Measurements from ENCODE around the gene C1QTNF9. TPM values are rescaled to one million over a fixed set of nuclear protein-coding genes. Genes with fewer than 3 reads are reported as not detected.

Gene C1QTNF9
- total RNA-seq, 2 experiments from 2014 or later, result not detected

DNA sequence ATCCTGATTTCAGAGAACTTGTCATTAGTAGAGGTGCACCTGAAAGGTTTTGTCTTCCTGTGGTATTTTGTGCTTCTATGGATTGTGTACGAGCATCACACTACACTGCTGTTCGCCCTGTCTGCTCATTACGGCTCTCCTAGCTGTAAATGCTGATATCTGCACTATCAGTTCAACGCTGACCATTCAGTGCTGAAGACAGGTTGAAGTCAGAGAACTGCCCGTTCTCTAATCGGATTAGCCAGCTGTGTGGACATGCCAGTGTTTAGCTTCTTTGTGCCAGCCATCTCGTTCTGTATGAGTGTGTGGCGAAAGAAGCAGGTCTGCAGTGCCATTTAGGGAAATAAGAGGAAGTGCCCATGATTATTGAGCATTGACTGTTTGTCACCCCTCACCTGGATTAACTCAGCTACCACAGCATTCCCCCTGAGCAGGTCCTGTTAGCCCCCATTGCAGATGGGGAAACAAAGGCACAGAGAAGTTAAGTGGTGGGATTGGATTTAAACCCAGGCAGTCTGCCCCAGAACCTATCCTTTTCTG lies 21.6 kb upstream of the C1QTNF9 start:
- Mint-ChIP-seq H3K27ac (no peak overlapping the region), H3K9me3 (no peaks in the 10 kb centered on the region), H3K36me3 (peaks cover 39% of the 10 kb centered on the region), H3K4me1 (peaks cover 4% of the 10 kb centered on the region), H3K4me3 (no peak overlapping the region), H3K27me3 (no peaks in the 10 kb centered on the region)
- DNase-seq (no peak), ATAC-seq (ENCODE audit: low read depth) (no peak)
- POLR2A ChIA-PET, result no interaction called here

DNA sequence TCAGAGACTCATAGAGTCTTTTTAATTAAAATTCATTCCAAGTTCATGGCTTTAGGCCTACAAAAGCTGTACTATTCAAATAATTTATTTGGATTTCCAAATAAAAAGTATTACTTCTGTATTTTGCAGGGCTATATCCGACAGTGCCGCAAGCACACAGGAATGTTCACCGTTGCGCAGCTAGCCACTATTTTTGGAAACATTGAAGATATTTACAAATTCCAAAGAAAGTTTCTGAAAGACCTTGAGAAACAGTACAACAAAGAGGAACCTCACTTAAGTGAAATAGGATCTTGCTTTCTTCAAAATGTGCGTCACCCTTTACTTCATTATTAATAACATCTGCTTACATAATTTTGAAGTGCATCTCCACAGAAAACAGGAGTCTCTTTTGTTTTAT lies 20.5 kb upstream of the C1QTNF9 start:
- no peak overlapping the region for H3K27ac Mint-ChIP-seq
- no peak for ATAC-seq (ENCODE audit: low read depth)
- no peak for DNase-seq
- H3K4me1 Mint-ChIP-seq, result peaks cover 1% of the 10 kb centered on the region
- H3K4me3 Mint-ChIP-seq, result no peak overlapping the region
- peaks cover 37% of the 10 kb centered on the region for H3K36me3 Mint-ChIP-seq
- POLR2A ChIA-PET, result no interaction called here
- no peaks in the 10 kb centered on the region for H3K27me3 Mint-ChIP-seq
- no peaks in the 10 kb centered on the region for H3K9me3 Mint-ChIP-seq

DNA sequence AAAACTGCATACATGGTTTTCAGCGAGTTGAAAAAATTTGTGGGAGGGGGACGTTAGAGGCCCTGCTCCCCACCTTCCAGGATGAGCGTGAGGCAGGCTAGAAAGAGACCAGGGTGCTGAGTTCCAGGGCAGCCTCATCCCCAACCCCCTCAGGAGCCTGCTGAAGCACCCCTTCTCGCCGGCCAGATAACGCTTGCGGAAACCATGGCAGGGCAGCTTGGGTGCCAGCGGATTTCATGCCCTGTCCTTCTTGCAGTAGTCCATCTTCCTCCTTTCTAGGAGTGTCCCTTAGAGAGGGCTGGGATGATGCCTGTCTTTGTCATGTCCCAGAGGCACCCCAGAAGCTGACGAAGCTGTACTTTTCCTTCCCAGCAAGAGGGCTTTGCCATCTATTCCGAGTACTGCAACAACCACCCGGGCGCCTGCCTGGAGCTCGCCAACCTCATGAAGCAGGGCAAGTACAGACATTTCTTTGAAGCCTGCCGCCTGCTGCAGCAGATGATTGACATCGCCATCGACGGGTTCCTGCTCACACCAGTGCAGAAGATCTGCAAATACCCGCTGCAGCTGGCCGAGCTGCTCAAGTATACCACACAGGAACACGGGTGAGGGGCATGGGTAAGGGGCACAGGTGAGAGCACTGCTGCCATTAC lies 19.0 kb upstream of the C1QTNF9 start:
- Mint-ChIP-seq H3K9me3 (no peaks in the 10 kb centered on the region), H3K4me3 (no peak overlapping the region), H3K27ac (no peak overlapping the region), H3K27me3 (no peaks in the 10 kb centered on the region), H3K4me1 (peaks cover 1% of the 10 kb centered on the region), H3K36me3 (peaks cover 38% of the 10 kb centered on the region)
- POLR2A ChIA-PET, result no interaction called here
- no peak for DNase-seq
- no peak for ATAC-seq (ENCODE audit: low read depth)

DNA sequence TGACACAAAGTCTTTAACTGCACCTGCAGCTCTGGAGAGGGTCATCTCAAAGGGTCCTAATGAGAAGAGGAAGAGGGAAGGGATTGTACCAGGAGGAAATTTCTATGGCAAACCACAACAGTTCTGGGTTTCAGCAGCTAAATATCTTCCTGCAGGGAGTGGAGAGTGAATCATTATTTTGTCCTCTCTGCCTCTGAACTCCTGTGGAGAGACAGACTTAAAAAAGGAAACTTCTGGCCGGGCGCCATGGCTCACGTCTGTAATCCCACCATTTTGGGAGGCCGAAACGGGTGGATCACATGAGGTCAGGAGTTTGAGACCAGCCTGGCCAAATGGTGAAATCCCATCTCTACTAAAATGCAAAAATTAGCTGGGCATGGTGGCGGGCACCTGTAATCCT lies 16.9 kb upstream of the C1QTNF9 start:
- POLR2A ChIA-PET, result no interaction called here
- no peak overlapping the region for H3K4me3 Mint-ChIP-seq
- no peaks in the 10 kb centered on the region for H3K27me3 Mint-ChIP-seq
- peaks cover 55% of the 10 kb centered on the region for H3K36me3 Mint-ChIP-seq
- ATAC-seq (ENCODE audit: low read depth), result no peak
- H3K27ac Mint-ChIP-seq, result no peak overlapping the region
- peaks cover 1% of the 10 kb centered on the region for H3K4me1 Mint-ChIP-seq
- H3K9me3 Mint-ChIP-seq, result no peaks in the 10 kb centered on the region
- no peak for DNase-seq

DNA sequence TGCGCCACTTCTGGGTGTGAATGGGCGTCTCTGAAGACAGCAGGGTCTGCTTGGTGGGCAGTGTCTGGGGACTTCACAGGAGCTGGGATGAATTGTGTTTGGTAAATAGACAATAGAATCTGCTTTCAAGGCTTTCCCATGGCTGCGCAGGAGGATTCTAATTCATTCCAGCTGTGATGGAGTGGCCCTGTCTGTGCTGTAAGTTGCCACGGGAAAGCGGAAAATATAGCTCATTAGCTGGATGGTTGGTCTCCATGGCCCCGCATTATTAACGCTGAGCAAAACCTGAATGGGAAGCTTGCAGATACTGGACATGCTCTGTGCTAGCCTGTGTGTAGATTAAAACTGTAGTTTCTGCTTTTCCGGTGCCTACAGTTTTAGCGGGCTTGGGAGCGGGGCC lies 15.6 kb upstream of the C1QTNF9 start:
- DNase-seq (no peak), ATAC-seq (ENCODE audit: low read depth) (no peak)
- H3K4me3 Mint-ChIP-seq, result no peak overlapping the region
- no peaks in the 10 kb centered on the region for H3K27me3 Mint-ChIP-seq
- peak overlapping the region; percentile 30 for H3K27ac Mint-ChIP-seq
- peaks cover 53% of the 10 kb centered on the region for H3K36me3 Mint-ChIP-seq
- peaks cover 1% of the 10 kb centered on the region for H3K4me1 Mint-ChIP-seq
- POLR2A ChIA-PET, result no interaction called here
- H3K9me3 Mint-ChIP-seq, result no peaks in the 10 kb centered on the region

DNA sequence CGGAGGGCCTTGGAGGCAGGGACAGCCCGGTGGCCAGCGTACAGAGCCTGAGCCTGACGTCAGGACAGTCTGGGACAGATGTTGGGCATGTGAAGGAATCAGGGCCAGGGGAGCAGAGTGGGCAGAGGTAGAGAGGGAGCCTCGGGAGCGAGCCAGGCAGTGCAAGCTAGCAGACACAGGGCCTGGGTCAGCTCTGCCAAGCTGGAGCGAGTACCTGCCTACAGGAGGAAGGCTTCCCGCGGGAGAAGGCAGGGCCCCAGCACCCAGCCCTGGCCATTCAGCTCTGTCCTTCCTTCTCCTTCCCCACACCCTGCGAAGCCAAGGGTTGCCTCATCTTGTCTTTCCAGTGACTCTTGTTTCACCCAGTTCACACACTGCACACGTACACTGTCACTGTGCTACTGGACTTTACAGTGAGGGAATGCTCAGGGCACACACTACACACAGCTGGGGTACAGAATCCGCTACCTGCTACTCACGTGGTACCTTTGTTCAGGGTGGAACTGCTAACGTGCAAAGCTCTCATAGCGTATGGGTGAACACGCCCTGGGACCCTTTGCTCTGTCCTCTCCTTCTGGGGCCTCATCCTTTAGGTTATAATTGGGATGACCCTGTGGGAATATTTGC lies 9.8 kb upstream of the C1QTNF9 start:
- Mint-ChIP-seq H3K36me3 (peaks cover 57% of the 10 kb centered on the region), H3K27ac (no peak overlapping the region), H3K9me3 (no peaks in the 10 kb centered on the region), H3K4me3 (no peak overlapping the region), H3K4me1 (peaks cover 2% of the 10 kb centered on the region), H3K27me3 (no peaks in the 10 kb centered on the region)
- DNase-seq, result no peak
- POLR2A ChIA-PET, result no interaction called here
- no peak for ATAC-seq (ENCODE audit: low read depth)

DNA sequence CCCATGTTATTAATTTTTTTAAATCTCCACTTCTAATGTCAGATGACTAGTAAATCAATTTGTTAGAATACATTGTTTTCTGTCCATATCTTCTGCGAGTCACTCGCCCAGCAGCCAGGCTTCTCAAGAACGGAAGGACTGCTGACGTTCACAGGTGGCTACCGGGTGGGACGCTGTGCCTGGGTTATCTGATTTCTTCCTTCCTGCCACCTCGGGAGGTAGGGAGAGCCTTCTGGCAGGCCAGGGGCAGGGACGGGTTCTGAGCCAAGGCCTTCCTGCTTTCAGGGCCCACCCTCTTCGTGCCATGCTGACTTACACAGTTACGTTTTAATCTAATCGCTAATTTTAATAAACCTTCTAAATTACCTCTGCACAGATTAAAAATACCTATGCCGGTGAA lies 7.9 kb upstream of the C1QTNF9 start:
- no peaks in the 10 kb centered on the region for H3K9me3 Mint-ChIP-seq
- no peak overlapping the region for H3K27ac Mint-ChIP-seq
- POLR2A ChIA-PET, result no interaction called here

DNA sequence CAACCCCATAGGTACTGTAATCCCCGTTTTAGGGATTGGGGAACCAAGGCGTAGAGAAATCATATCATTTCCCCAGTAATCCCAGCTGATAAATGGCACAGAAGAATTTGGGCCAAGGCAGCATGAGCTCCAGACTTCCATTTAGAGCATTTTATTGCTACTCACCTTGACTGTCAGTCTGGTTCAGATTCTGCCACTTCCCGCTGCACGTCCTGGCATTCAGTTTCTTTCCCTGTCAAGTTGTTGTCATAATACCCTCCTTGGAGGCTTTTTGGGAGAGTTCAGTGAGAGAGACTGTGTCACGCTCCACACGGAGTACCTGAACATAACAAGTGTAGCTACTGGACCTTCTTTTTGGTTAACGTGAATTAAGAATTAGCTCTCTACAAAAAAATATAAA lies 7.5 kb upstream of the C1QTNF9 start:
- Mint-ChIP-seq H3K36me3 (peaks cover 49% of the 10 kb centered on the region), H3K4me3 (no peak overlapping the region), H3K27ac (no peak overlapping the region), H3K4me1 (peaks cover 2% of the 10 kb centered on the region), H3K27me3 (no peaks in the 10 kb centered on the region), H3K9me3 (no peaks in the 10 kb centered on the region)
- ATAC-seq (ENCODE audit: low read depth) (no peak), DNase-seq (no peak)
- POLR2A ChIA-PET, result no interaction called here

More for the DNA sequence above, 7.9 kb upstream of the C1QTNF9 start:
- no peak for DNase-seq
- Mint-ChIP-seq H3K4me1 (peaks cover 2% of the 10 kb centered on the region), H3K4me3 (no peak overlapping the region), H3K36me3 (peaks cover 54% of the 10 kb centered on the region), H3K27me3 (no peaks in the 10 kb centered on the region)
- ATAC-seq (ENCODE audit: low read depth), result no peak

DNA sequence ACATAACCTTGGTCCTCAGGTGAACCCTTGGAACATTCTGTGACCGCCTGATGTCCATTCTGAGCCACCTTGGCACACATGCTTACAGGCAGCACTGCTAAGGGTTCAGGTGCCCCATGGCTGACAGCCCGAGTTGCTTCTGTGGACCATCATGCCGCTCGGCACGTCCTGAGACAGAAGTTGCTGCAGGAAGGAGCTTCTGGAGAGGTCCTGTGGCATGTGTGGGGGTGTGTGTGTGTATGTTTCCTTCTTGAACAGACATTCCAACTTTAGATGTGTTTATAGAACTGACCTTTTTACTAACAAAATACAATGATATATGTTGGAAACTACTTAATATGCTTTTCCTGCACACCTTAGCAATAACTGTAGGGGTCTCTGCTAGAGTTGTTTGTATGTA lies 4.8 kb upstream of the C1QTNF9 start:
- Mint-ChIP-seq H3K4me1 (no peaks in the 10 kb centered on the region), H3K36me3 (peaks cover 35% of the 10 kb centered on the region), H3K27ac (no peak overlapping the region), H3K4me3 (no peak overlapping the region), H3K27me3 (no peaks in the 10 kb centered on the region), H3K9me3 (no peaks in the 10 kb centered on the region)
- DNase-seq (no peak), ATAC-seq (ENCODE audit: low read depth) (no peak)
- POLR2A ChIA-PET, result no interaction called here

DNA sequence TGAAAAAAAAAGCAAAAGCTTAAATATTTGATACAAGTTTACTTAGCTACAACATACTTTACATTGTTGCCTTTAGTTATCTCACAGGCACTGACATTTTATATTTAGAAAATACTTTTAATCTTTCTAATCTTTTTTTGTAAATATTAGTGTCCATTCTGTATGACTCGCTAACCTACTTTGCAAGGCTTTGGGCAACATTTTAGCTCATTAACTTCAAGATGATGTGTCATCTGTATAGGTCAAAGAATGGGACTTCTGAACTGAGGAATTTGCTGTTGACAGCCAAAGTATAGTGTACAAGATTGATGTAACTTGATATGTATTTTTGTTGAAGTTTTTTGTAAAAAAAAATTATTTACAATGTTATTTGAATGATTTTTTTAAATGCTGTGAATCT lies 2.7 kb upstream of the C1QTNF9 start:
- POLR2A ChIA-PET, result interaction anchor here (0.6 kb wide), 1 partner anchor 201 kb away, joined by 3 read pairs; no protein-coding TSS in a partner anchor
- H3K4me3 Mint-ChIP-seq, result no peak overlapping the region

DNA sequence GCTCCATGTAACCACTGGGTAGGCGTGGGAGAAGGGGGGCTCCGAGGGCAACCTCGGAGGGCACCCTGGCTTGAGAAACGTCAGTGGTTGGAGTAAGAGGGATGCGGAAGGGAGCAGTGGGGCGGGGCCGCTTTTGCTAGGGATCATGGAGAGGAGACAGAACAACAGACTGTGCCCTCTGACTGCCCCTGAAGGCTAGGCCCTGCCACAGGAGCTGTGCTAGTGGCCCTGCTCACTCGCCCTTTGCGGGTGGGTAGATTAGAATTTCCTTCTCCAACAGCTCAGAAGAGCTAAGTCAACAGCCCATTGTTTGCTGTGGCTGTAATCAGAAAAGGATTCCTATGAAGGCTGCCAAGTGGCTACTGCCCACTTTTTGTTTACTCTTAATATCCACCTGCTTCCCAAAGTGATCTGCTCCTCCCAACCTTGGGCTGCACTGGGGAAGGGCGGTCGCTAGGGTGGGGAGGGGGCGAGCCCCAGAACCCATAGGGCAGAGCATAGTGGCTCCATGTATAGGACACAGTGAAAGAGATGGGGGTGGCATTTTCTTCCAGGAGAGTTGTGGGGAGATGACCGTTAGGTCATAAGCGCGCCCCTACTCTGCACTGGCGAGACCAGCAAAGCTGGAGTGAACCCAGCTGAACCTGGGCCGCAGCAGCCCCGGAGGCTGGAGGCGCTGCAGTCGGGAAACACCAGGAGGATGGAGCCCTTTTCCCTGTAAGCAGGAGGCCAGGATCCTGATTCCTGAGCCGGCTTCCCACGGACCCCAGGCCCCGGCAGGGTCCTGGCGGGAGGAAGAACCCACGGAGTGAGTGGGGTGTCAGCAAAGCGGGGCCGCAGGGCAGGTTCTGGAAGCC lies 1.9 kb upstream of the C1QTNF9 start:
- Mint-ChIP-seq H3K4me1 (no peaks in the 10 kb centered on the region), H3K27me3 (no peaks in the 10 kb centered on the region), H3K9me3 (no peaks in the 10 kb centered on the region), H3K4me3 (no peak overlapping the region), H3K27ac (no peak overlapping the region), H3K36me3 (peaks cover 20% of the 10 kb centered on the region)
- peak; percentile 31 for ATAC-seq (ENCODE audit: low read depth)
- DNase-seq, result no peak
- POLR2A ChIA-PET, result no interaction called here

More for the DNA sequence above, 2.7 kb upstream of the C1QTNF9 start:
- DNase-seq (no peak), ATAC-seq (ENCODE audit: low read depth) (no peak)
- peaks cover 22% of the 10 kb centered on the region for H3K36me3 Mint-ChIP-seq
- no peaks in the 10 kb centered on the region for H3K27me3 Mint-ChIP-seq
- no peaks in the 10 kb centered on the region for H3K4me1 Mint-ChIP-seq
- H3K27ac Mint-ChIP-seq, result no peak overlapping the region
- no peaks in the 10 kb centered on the region for H3K9me3 Mint-ChIP-seq

DNA sequence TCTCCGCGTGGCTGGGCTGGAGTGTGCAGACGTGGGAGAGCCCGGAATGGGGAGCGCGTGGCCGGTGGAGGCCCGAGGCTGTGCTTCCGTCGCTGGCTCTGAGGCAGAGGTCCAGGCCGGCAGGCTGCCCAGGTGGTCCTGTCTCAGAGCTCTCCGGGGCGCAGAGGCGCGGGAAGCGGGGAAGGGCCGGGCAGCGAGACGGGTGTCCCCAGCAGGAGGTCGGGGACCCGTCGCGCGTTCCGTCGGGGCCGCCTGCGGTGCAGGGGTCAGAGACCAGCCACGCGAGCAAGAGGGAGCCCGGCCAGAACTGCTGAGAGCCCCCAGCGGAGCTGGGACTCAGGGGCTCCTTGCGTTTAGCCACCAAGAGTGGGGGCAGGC lies 1.3 kb upstream of the C1QTNF9 start:
- H3K4me1 Mint-ChIP-seq, result peaks cover 1% of the 10 kb centered on the region
- no peak for DNase-seq
- peak; percentile 25 for ATAC-seq (ENCODE audit: low read depth)
- POLR2A ChIA-PET, result interaction anchor here (1.0 kb wide), 1 partner anchor 12 kb away, joined by 3 read pairs; no protein-coding TSS in a partner anchor
- H3K4me3 Mint-ChIP-seq, result no peak overlapping the region
- H3K36me3 Mint-ChIP-seq, result peaks cover 16% of the 10 kb centered on the region
- no peak overlapping the region for H3K27ac Mint-ChIP-seq
- no peaks in the 10 kb centered on the region for H3K27me3 Mint-ChIP-seq
- no peaks in the 10 kb centered on the region for H3K9me3 Mint-ChIP-seq

DNA sequence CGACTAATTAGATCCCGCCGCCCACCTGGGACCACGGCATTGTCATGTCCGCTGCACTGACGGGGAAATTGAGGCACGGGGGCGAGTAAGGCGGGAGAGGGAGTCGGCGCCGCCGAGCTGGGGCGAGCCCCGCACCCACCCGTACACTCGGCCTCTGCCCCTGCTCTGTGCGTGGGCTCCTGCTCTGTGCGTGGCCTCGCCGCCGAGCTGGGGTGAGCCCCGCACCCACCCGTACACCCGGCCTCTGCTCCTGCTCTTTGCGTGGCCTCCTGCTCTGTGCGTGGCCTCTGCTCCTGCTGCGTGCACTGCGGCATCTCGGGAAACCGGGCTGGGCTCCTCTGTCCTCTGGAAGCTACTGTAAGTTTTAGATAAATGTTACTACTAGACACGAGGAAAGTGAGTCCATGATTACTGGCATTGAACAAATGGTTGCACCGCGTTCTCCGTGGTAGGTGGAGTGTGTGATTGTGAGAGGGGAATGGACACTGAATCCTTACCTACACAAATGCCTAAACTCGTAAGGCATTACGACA lies 826 bp upstream of the C1QTNF9 start:
- Mint-ChIP-seq H3K27ac (no peak overlapping the region), H3K9me3 (no peaks in the 10 kb centered on the region), H3K27me3 (no peaks in the 10 kb centered on the region), H3K36me3 (peaks cover 12% of the 10 kb centered on the region), H3K4me1 (peaks cover 1% of the 10 kb centered on the region), H3K4me3 (no peak overlapping the region)
- POLR2A ChIA-PET, result interaction anchor here (1.0 kb wide), 1 partner anchor 12 kb away, joined by 3 read pairs; no protein-coding TSS in a partner anchor
- no peak for DNase-seq
- ATAC-seq (ENCODE audit: low read depth), result no peak

All from activated naive CD8-positive, alpha-beta T cell treated with anti-CD3 and anti-CD28 coated beads, Interleukin-2, amount 10 ng/mL, durations not matched to agents 7 days and 5 days (primary cell).